Heart right ventricle (tissue), 16 donors: Measurements from ENCODE around the gene AUTS2. TPM values are rescaled to one million over a fixed set of nuclear protein-coding genes. Genes with fewer than 3 reads are reported as not detected.

Experiments
- ATAC-seq, 8 donors: fragments of 200-7000 bp; cut with Tn5 transposase; one replicate each; pipeline ENCODE4 v1.9.1; 2020; ENCODE audit warnings: mild to moderate bottlenecking in 8 of 8, moderate library complexity in 8 of 8, moderate number of reproducible peaks in 1 of 8
- DNase-seq, 2 donors: peaks; one replicate each; pipeline ENCODE4 v3.0.0-alpha.2; 2020
- H3K27ac ChIP-seq, 10 donors: fragments of 200-600 bp; sonication (generic) in 2 of 10; one replicate each; pipeline versions ENCODE4 v1.5.0 to v1.8.0; 2020 to 2022; ENCODE audit warnings: mild to moderate bottlenecking in 3 of 10
- H3K27me3 ChIP-seq, 7 donors: fragments of 200-600 bp; one replicate each; pipeline ENCODE4 v1.8.0; 2021 to 2022; ENCODE audit warnings: mild to moderate bottlenecking in 2 of 7
- H3K36me3 ChIP-seq, 9 donors: fragments of 200-600 bp; sonication (generic) in 1 of 9; one replicate each; pipeline versions ENCODE4 v1.5.0 to v1.8.0; 2020 to 2022; ENCODE audit warnings: mild to moderate bottlenecking in 2 of 9
- H3K4me1 ChIP-seq, 9 donors: fragments of 200-600 bp; sonication (generic) in 1 of 9; one replicate each; pipeline versions ENCODE4 v1.5.0 to v1.8.0; 2020 to 2022; ENCODE audit warnings: mild to moderate bottlenecking in 4 of 9
- H3K4me3 ChIP-seq, 10 donors: fragments of 200-600 bp; sonication (generic) in 2 of 10; one replicate each; pipeline versions ENCODE4 v1.5.0 to v1.8.0; 2020 to 2022; ENCODE audit warnings: mild to moderate bottlenecking in 7 of 10, moderate library complexity in 2 of 10
- H3K9me3 ChIP-seq, 11 donors: fragments of 200-600 bp in 10 of 11; sonication (generic) in 2 of 11; one replicate each; pipeline versions ENCODE4 v1.5.0 to v1.8.0; 2013 to 2022; ENCODE audit warnings: mild to moderate bottlenecking in 2 of 11, control low read depth in 1 of 11, moderate library complexity in 1 of 11
- CTCF ChIP-seq, 9 donors: fragments of 200-600 bp; sonication (generic) in 2 of 9; IDR thresholded peaks; one replicate each; pipeline versions ENCODE4 v1.5.0 to v1.8.0; 2021 to 2022; ENCODE audit warnings: antibody characterized with exemption in 9 of 9, mild to moderate bottlenecking in 5 of 9, moderate library complexity in 1 of 9
- WGBS, 2 donors: extraction: QIAGEN DNeasy Blood & Tissue Kit; methylation state at CpG; one replicate each; pipeline ENCODE4 v1.1.7; 2013; ENCODE audit warnings: inconsistent platforms in 1 of 2; 5-methylcytosine and 5-hydroxymethylcytosine counted together
- intact Hi-C, 10 donors: fragments of 100-400 bp; cut with DNase I; formaldehyde crosslinking; loops; one replicate each; pipeline versions ENCODE4 v1.11.1 to v1.14.2; 2022
- polyA plus RNA-seq, 2 donors: library from polyadenylated mRNA; stranded (reverse); fragments of 200-250 nt; gene quantifications; one replicate each; pipeline ENCODE4 v1.2.3, GENCODE V29; 2013
- total RNA-seq, 10 donors: library from RNA; stranded (reverse); fragmentation: NEBNext Ultra II Directional in 3 of 10; extraction: Animal tissue kit (Norgen Biotek cat#: 25700) in 3 of 10; gene quantifications; one replicate each; pipeline versions ENCODE4 v1.2.1 to v1.2.4, GENCODE V29; 2021 to 2023
- donor health status: Arrhythmogenic right ventricular cardiomyopathy.
- donor health status: ischemic (EF 13 %, LVEDD 7.1; RV severe dilation, severe dysfunction).
- donor health status: healthy with polysubstance abuse.
- donor health status: DM: no; HTN: yes; CAD: no.
- donor health status: DM: no; HTN: no; CAD: no.
- donor health status: ischemic (EF 25% LVEDD 6.9; RV normal size, moderate dysfunction).
- donor health status: ischemic (EF 25% LVEDD 5.7; RV mildly dilated, moderate dysfunction).
- donor health status: healthy.
- donor health status: DM: yes; HTN: yes; CAD: no.
- donor health status: Ischemic cardiomyopathy.
- donor health status: ischemic (EF 35%, LVEDD 5.7; RV mildly dilated, moderate dysfunction).
- donor health status: nonischemic (EF 11% LVEDD 7.7; RV severe dilation, severe dysfunction).
- donor health status: DM: yes; HTN: yes; CAD: no.
- donor health status: PGD.
- donor health status: ischemic (EF 29% LVEDD 5.4; RV normal size, mild dysfunction).
- donor health status: nonischemic (EF 23%, LVEDD 6.1; RV moderate dilation, normal function).

AUTS2 gene
- total and polyA plus RNA-seq, 12 donors, result 1.6 to 11.2 (median 7.3) TPM

GRCh38 chr7:70619130-70619529, 1020.9 kb downstream of the AUTS2 start:
- TF ChIP-seq CTCF (IDR thresholded peaks at IDR 0.05), result no peak
- H3K9me3 ChIP-seq, result no peaks in the 10 kb centered on the region
- H3K27ac ChIP-seq, result no peak overlapping the region
- H3K4me1 ChIP-seq, result peaks cover 4 to 13% (median 11%) of the 10 kb centered on the region in 9 donors
- no peaks in the 10 kb centered on the region for H3K27me3 ChIP-seq
- 71 to 73% methylated on average over 12 of the region's 12 CpGs for WGBS, 2 donors
- no peak overlapping the region for H3K4me3 ChIP-seq
- intact Hi-C loops, result loop anchor here in 1 of 10 donors (5.0 kb wide), 1 partner anchor 78 kb away; no protein-coding TSS in a partner anchor
- DNase-seq (no peak), ATAC-seq (no peak)
- H3K36me3 ChIP-seq, result no peaks in the 10 kb centered on the region

GRCh38 chr7:70619659-70620058, 1021.4 kb downstream of the AUTS2 start:
- TF ChIP-seq CTCF (IDR thresholded peaks at IDR 0.05), result no peak
- Histone ChIP-seq H3K36me3 (no peaks in the 10 kb centered on the region), H3K27me3 (no peaks in the 10 kb centered on the region), H3K9me3 (no peaks in the 10 kb centered on the region), H3K4me1 (peaks cover 2 to 8% (median 6%) of the 10 kb centered on the region in 9 donors), H3K4me3 (no peak overlapping the region), H3K27ac (no peak overlapping the region)
- no peak for ATAC-seq
- no peak for DNase-seq
- WGBS, 2 donors, result 98 to 99% methylated on average over 7 of the region's 7 CpGs
- intact Hi-C loops, result loop anchor here in 1 of 10 donors (5.0 kb wide), 1 partner anchor 78 kb away; no protein-coding TSS in a partner anchor

GRCh38 chr7:70620333-70621055, 1022.2 kb downstream of the AUTS2 start:
- H3K4me3 ChIP-seq, result no peak overlapping the region
- no peak for TF ChIP-seq CTCF (IDR thresholded peaks at IDR 0.05)
- no peaks in the 10 kb centered on the region for H3K36me3 ChIP-seq
- H3K27me3 ChIP-seq, result no peaks in the 10 kb centered on the region
- H3K9me3 ChIP-seq, result no peaks in the 10 kb centered on the region
- ATAC-seq (no peak), DNase-seq (no peak)
- 84 to 87% methylated on average over 19 of the region's 19 CpGs for WGBS, 2 donors
- no peak overlapping the region for H3K27ac ChIP-seq
- H3K4me1 ChIP-seq, result no peaks in the 10 kb centered on the region
- intact Hi-C loops, result no loop called here

GRCh38 chr7:70621954-70622600, 1023.8 kb downstream of the AUTS2 start:
- Histone ChIP-seq H3K4me3 (no peak overlapping the region), H3K36me3 (no peaks in the 10 kb centered on the region), H3K9me3 (no peaks in the 10 kb centered on the region), H3K27ac (no peak overlapping the region), H3K4me1 (no peaks in the 10 kb centered on the region), H3K27me3 (no peaks in the 10 kb centered on the region)
- no peak for TF ChIP-seq CTCF (IDR thresholded peaks at IDR 0.05)
- intact Hi-C loops, result no loop called here
- no peak for ATAC-seq
- no peak for DNase-seq
- 97% methylated on average over 17 of the region's 17 CpGs for WGBS, 2 donors
